GM23338 (cell line): ENCODE data around the gene ARHGEF38. TPM values are rescaled to one million over a fixed set of nuclear protein-coding genes. Genes with fewer than 3 reads are reported as not detected.

Source experiments
- ATAC-seq: fragments of 200-7000 bp; cut with Tn5 transposase; 3 replicates; pipeline ENCODE4 v1.9.1; 2020
- DNase-seq: peaks from one replicate; pipeline ENCODE4 v3.0.0-alpha.2; 2015; ENCODE audit warnings: low spot score
- H2AFZ ChIP-seq: fragments of 200-600 bp; sonication (generic); 2 replicates; pipeline ENCODE4 v1.8.0; 2016; ENCODE audit warnings: antibody characterized with exemption, mild to moderate bottlenecking, moderate library complexity
- H3F3A ChIP-seq: fragments of 200-600 bp; sonication (generic); replicated peaks from 2 replicates; pipeline ENCODE4 v1.8.0; 2017; ENCODE audit warnings: antibody characterized with exemption, mixed run types, low read depth
- H3K27ac ChIP-seq: fragments of 200-600 bp; sonication (generic); 2 replicates; pipeline ENCODE4 v1.6.1; 2016; ENCODE audit warnings: low read depth
- H3K27me3 ChIP-seq: fragments of 200-600 bp; sonication (generic); 2 replicates; pipeline ENCODE4 v1.8.0; 2016; ENCODE audit warnings: mild to moderate bottlenecking, mixed run types, moderate library complexity; ENCODE audit not compliant: insufficient read depth
- H3K36me3 ChIP-seq: fragments of 200-600 bp; sonication (generic); 2 replicates; pipeline ENCODE4 v1.8.0; 2016; ENCODE audit warnings: mild to moderate bottlenecking; ENCODE audit not compliant: insufficient read depth
- H3K4me1 ChIP-seq: fragments of 200-600 bp; sonication (generic); 2 replicates; pipeline ENCODE4 v1.8.0; 2016; ENCODE audit warnings: mild to moderate bottlenecking, moderate library complexity; ENCODE audit not compliant: insufficient read depth
- H3K4me2 ChIP-seq: fragments of 200-600 bp; sonication (generic); 2 replicates; pipeline ENCODE4 v1.7.1; 2017; ENCODE audit warnings: mixed run types
- H3K4me3 ChIP-seq: fragments of 200-600 bp; sonication (generic); 2 replicates; pipeline ENCODE4 v1.6.1; 2016; ENCODE audit warnings: mixed run types
- H3K79me2 ChIP-seq: fragments of 200-600 bp; sonication (generic); replicated peaks from 2 replicates; pipeline ENCODE4 v1.8.0; 2017; ENCODE audit warnings: mild to moderate bottlenecking; ENCODE audit not compliant: insufficient read depth
- H3K9me2 ChIP-seq: fragments of 200-600 bp; sonication (generic); 2 replicates; pipeline ENCODE4 v1.8.0; 2017; ENCODE audit not compliant: insufficient read depth
- H4K20me1 ChIP-seq: fragments of 200-600 bp; sonication (generic); replicated peaks from 2 replicates; pipeline ENCODE4 v1.8.0; 2017; ENCODE audit warnings: mild to moderate bottlenecking; ENCODE audit not compliant: insufficient read depth
- H3K27ac Mint-ChIP-seq: 2 replicates; pipeline ENCODE4 v1.8.0; 2020; ENCODE audit warnings: inconsistent platforms, mild to moderate bottlenecking, moderate library complexity, mixed read lengths
- H3K27me3 Mint-ChIP-seq: 3 replicates; pipeline ENCODE4 v1.8.0; 2022; ENCODE audit warnings: low read depth, mild to moderate bottlenecking, moderate library complexity, mixed read lengths, inconsistent platforms; ENCODE audit not compliant: insufficient read depth, poor library complexity
- H3K36me3 Mint-ChIP-seq: 3 replicates; pipeline ENCODE4 v1.8.0; 2021; ENCODE audit warnings: low read depth, mild to moderate bottlenecking, inconsistent platforms, moderate library complexity, mixed read lengths
- H3K4me1 Mint-ChIP-seq: 3 replicates; pipeline ENCODE4 v1.8.0; 2020; ENCODE audit warnings: mild to moderate bottlenecking, inconsistent platforms, mixed read lengths
- H3K4me3 Mint-ChIP-seq: 3 replicates; pipeline ENCODE4 v1.8.0; 2021; ENCODE audit warnings: moderate library complexity, mild to moderate bottlenecking, inconsistent platforms, mixed read lengths
- H3K9me3 Mint-ChIP-seq: 3 replicates; pipeline ENCODE4 v1.8.0; 2020; ENCODE audit warnings: moderate library complexity, mild to moderate bottlenecking, inconsistent platforms, mixed read lengths
- CREB1 ChIP-seq: fragments of 250-450 bp; sonication (Bioruptor Pico); IDR thresholded peaks from 2 replicates; pipeline ENCODE4 v1.5.0; 2020; ENCODE audit warnings: low read depth, mild to moderate bottlenecking, moderate library complexity
- EZH2phosphoT487 ChIP-seq: fragments of 200-600 bp; sonication (generic); IDR thresholded peaks from one replicate; pipeline ENCODE4 v1.8.1; 2018; ENCODE audit warnings: antibody characterized with exemption; ENCODE audit not compliant: unreplicated experiment
- STAT1 ChIP-seq: IDR thresholded peaks from one replicate; pipeline ENCODE4 v1.6.1; 2016; ENCODE audit warnings: antibody characterized with exemption; ENCODE audit not compliant: unreplicated experiment
- ZNF462 ChIP-seq: fragments of 250-450 bp; sonication (Bioruptor Pico); IDR thresholded peaks from 2 replicates; pipeline ENCODE4 v1.5.0; 2020; ENCODE audit warnings: mild to moderate bottlenecking, moderate library complexity
- polyA plus RNA-seq: library from polyadenylated mRNA; unstranded; fragments of >200 nt; fragmentation: Nextera tagmentation; extraction: Ambion mirVana; gene quantifications from 2 replicates; pipeline ENCODE4 v1.2.1, GENCODE V29; 2016
- total RNA-seq: library from RNA; depleted of rRNA; stranded (reverse); fragments of >200 nt; shearing (Covaris generic); gene quantifications from 2 replicates; pipeline ENCODE4 v1.2.3, GENCODE V29; 2014
- TF ChIP-seq, protein P1 (sequence below): IDR thresholded peaks from one replicate; pipeline ENCODE4 v1.6.1; 2018; ENCODE audit warnings: antibody characterized with exemption; ENCODE audit not compliant: unreplicated experiment

Gene ARHGEF38
- total and polyA plus RNA-seq, 2 experiments from 2014 or later = 0.58 TPM; not detected in 1

GRCh38 chr4:105661028-105661427 is 108.6 kb downstream of the ARHGEF38 start:
- DNase-seq (no peak), ATAC-seq (no peak)
- no peak overlapping the region for H3K4me3 Mint-ChIP-seq
- no peaks in the 10 kb centered on the region for H3K9me3 Mint-ChIP-seq
- H3K36me3 ChIP-seq = no peaks in the 10 kb centered on the region
- no peak overlapping the region for H3K27ac ChIP-seq
- no peaks in the 10 kb centered on the region for H4K20me1 ChIP-seq
- H3K36me3 Mint-ChIP-seq = no peaks in the 10 kb centered on the region
- no peaks in the 10 kb centered on the region for H3K4me1 ChIP-seq
- no peak overlapping the region for H3K4me3 ChIP-seq
- H3K27me3 ChIP-seq = no peaks in the 10 kb centered on the region
- H3K27ac Mint-ChIP-seq = no peak overlapping the region
- H3K4me1 Mint-ChIP-seq = no peaks in the 10 kb centered on the region
- H3K9me2 ChIP-seq = no peaks in the 10 kb centered on the region
- no peaks in the 10 kb centered on the region for H3F3A ChIP-seq
- H3K4me2 ChIP-seq = no peak overlapping the region
- no peak for TF ChIP-seq CREB1
- TF ChIP-seq EZH2phosphoT487 = no peak
- TF ChIP-seq ZNF462 (CRISPR knock-in tag) = no peak
- TF ChIP-seq, protein P1, sequence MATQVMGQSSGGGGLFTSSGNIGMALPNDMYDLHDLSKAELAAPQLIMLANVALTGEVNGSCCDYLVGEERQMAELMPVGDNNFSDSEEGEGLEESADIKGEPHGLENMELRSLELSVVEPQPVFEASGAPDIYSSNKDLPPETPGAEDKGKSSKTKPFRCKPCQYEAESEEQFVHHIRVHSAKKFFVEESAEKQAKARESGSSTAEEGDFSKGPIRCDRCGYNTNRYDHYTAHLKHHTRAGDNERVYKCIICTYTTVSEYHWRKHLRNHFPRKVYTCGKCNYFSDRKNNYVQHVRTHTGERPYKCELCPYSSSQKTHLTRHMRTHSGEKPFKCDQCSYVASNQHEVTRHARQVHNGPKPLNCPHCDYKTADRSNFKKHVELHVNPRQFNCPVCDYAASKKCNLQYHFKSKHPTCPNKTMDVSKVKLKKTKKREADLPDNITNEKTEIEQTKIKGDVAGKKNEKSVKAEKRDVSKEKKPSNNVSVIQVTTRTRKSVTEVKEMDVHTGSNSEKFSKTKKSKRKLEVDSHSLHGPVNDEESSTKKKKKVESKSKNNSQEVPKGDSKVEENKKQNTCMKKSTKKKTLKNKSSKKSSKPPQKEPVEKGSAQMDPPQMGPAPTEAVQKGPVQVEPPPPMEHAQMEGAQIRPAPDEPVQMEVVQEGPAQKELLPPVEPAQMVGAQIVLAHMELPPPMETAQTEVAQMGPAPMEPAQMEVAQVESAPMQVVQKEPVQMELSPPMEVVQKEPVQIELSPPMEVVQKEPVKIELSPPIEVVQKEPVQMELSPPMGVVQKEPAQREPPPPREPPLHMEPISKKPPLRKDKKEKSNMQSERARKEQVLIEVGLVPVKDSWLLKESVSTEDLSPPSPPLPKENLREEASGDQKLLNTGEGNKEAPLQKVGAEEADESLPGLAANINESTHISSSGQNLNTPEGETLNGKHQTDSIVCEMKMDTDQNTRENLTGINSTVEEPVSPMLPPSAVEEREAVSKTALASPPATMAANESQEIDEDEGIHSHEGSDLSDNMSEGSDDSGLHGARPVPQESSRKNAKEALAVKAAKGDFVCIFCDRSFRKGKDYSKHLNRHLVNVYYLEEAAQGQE = no peak
- TF ChIP-seq STAT1 = no peak
- peaks cover 2% of the 10 kb centered on the region for H3K27me3 Mint-ChIP-seq
- no peaks in the 10 kb centered on the region for H3K79me2 ChIP-seq
- H2AFZ ChIP-seq = no peak overlapping the region
